ENCODE measurements around the gene ZPBP.
A peak's percentile ranks its signal among the peaks of the same experiment; 100 is the strongest.
"Not testable (repeated sequence)": the region's sequence is repeated elsewhere in the genome, so short reads cannot be mapped to it uniquely, and the experiment has no call there.

ZPBP gene

GRCh38 chr7:50095634-50096033, 2.6 kb upstream of the ZPBP start:
- Histone ChIP-seq H3K27me3 (ENCODE audit: insufficient read depth, low read length) (no peaks in the 10 kb centered on the region), H3K4me1 (ENCODE audit: insufficient read depth, low read length) (no peaks in the 10 kb centered on the region), H3K4me3 (ENCODE audit: low read length) (no peak overlapping the region), H3K9ac (ENCODE audit: low read depth, low read length) (no peak overlapping the region), H3K9me3 (ENCODE audit: insufficient read depth, low read depth, low read length) (no peaks in the 10 kb centered on the region), H3K36me3 (ENCODE audit: insufficient read depth, low read length) (no peaks in the 10 kb centered on the region), H3K27ac (ENCODE audit: low read depth, low read length) (no peak overlapping the region)
- WGBS: no CpG with 5 or more reads among the region's 1 CpG

DNA sequence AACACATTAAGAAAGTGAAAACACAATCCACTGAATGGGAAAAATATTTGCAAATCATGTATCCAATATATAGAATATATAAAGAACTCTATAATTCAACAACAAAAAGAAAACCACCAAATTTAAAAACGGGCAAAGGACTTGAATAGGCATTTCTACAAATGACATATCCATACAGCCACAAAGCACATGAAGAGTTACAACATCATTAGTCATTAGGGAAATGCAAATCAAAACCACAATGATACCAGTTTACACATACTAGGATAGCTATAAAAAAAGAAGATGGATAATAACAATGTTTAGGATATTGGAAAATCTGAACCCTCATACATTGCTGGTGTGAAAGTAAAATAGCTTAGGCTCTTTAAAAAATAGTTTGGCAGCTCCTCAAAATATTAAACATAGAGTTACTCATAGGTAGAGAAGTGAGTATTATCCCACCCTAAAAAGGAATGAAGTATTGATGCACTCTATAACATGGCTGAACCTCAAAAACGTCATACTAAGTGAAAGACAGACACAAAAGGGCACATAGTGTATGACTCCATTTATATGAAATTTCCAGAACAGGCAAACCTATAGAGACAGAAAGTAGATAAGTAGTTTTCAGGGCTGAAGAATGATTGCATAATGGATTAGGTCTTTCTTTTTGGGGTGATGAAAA, 4.5 kb downstream of the ZPBP start:
- no peaks in the 10 kb centered on the region for H3K27me3 ChIP-seq (ENCODE audit: insufficient read depth, low read length)
- no peaks in the 10 kb centered on the region for H3K36me3 ChIP-seq (ENCODE audit: insufficient read depth, low read length)
- H3K9ac ChIP-seq (ENCODE audit: low read depth, low read length): no peak overlapping the region
- H3K4me3 ChIP-seq (ENCODE audit: low read length): no peak overlapping the region
- WGBS: 0% methylated on average over 1 of the region's 2 CpGs
- H3K4me1 ChIP-seq (ENCODE audit: insufficient read depth, low read length): no peaks in the 10 kb centered on the region
- H3K27ac ChIP-seq (ENCODE audit: low read depth, low read length): no peak overlapping the region
- H3K9me3 ChIP-seq (ENCODE audit: insufficient read depth, low read depth, low read length): no peaks in the 10 kb centered on the region

GRCh38 chr7:50085344-50085743, 7.7 kb downstream of the ZPBP start:
- no peak overlapping the region for H3K9ac ChIP-seq (ENCODE audit: low read depth, low read length)
- H3K27me3 ChIP-seq (ENCODE audit: insufficient read depth, low read length): no peaks in the 10 kb centered on the region
- no peak overlapping the region for H3K27ac ChIP-seq (ENCODE audit: low read depth, low read length)
- H3K36me3 ChIP-seq (ENCODE audit: insufficient read depth, low read length): no peaks in the 10 kb centered on the region
- H3K4me1 ChIP-seq (ENCODE audit: insufficient read depth, low read length): no peaks in the 10 kb centered on the region
- WGBS: 69% methylated on average over 5 of the region's 5 CpGs
- no peak overlapping the region for H3K4me3 ChIP-seq (ENCODE audit: low read length)
- H3K9me3 ChIP-seq (ENCODE audit: insufficient read depth, low read depth, low read length): no peaks in the 10 kb centered on the region

GRCh38 chr7:50073093-50073492, 20.0 kb downstream of the ZPBP start:
- H3K9me3 ChIP-seq (ENCODE audit: insufficient read depth, low read depth, low read length): peaks cover 42% of the 10 kb centered on the region
- no peak overlapping the region for H3K4me3 ChIP-seq (ENCODE audit: low read length)
- H3K36me3 ChIP-seq (ENCODE audit: insufficient read depth, low read length): no peaks in the 10 kb centered on the region
- no peak overlapping the region for H3K9ac ChIP-seq (ENCODE audit: low read depth, low read length)
- H3K4me1 ChIP-seq (ENCODE audit: insufficient read depth, low read length): peaks cover 8% of the 10 kb centered on the region
- no peak overlapping the region for H3K27ac ChIP-seq (ENCODE audit: low read depth, low read length)
- no peaks in the 10 kb centered on the region for H3K27me3 ChIP-seq (ENCODE audit: insufficient read depth, low read length)

- Histone ChIP-seq H3K4me3 (ENCODE audit: low read length) (peak overlapping the region; percentile 31; the same call in 1 of the 2 replicates), H3K4me1 (ENCODE audit: insufficient read depth, low read length) (peaks cover 8% of the 10 kb centered on the region), H3K27me3 (ENCODE audit: insufficient read depth, low read length) (no peaks in the 10 kb centered on the region), H3K9ac (ENCODE audit: low read depth, low read length) (no peak overlapping the region), H3K9me3 (ENCODE audit: insufficient read depth, low read depth, low read length) (peaks cover 52% of the 10 kb centered on the region), H3K36me3 (ENCODE audit: insufficient read depth, low read length) (no peaks in the 10 kb centered on the region), H3K27ac (ENCODE audit: low read depth, low read length) (peak overlapping the region; percentile 27; the same call in 1 of the 2 replicates)
- WGBS: 91% methylated on average over 8 of the region's 8 CpGs
Observed at GRCh38 chr7:50069613-50070012, 23.4 kb downstream of the ZPBP start.

- no peaks in the 10 kb centered on the region for H3K36me3 ChIP-seq (ENCODE audit: insufficient read depth, low read length)
- 62% methylated on average over 6 of the region's 6 CpGs for WGBS
- peak overlapping the region; percentile 31; the same call in 1 of the 2 replicates for H3K4me3 ChIP-seq (ENCODE audit: low read length)
- peaks cover 52% of the 10 kb centered on the region for H3K9me3 ChIP-seq (ENCODE audit: insufficient read depth, low read depth, low read length)
- H3K9ac ChIP-seq (ENCODE audit: low read depth, low read length): no peak overlapping the region
- H3K27me3 ChIP-seq (ENCODE audit: insufficient read depth, low read length): no peaks in the 10 kb centered on the region
- peaks cover 8% of the 10 kb centered on the region for H3K4me1 ChIP-seq (ENCODE audit: insufficient read depth, low read length)
- H3K27ac ChIP-seq (ENCODE audit: low read depth, low read length): peak overlapping the region; percentile 57; the same call in 1 of the 2 replicates
Observed at GRCh38 chr7:50068850-50069551, 24.0 kb downstream of the ZPBP start.

- H3K27ac ChIP-seq (ENCODE audit: low read depth, low read length): no peak overlapping the region
- WGBS: 94% methylated on average over 2 of the region's 2 CpGs
- peaks cover 49% of the 10 kb centered on the region for H3K9me3 ChIP-seq (ENCODE audit: insufficient read depth, low read depth, low read length)
Observed at GRCh38 chr7:50068026-50068425, 25.0 kb downstream of the ZPBP start.

DNA sequence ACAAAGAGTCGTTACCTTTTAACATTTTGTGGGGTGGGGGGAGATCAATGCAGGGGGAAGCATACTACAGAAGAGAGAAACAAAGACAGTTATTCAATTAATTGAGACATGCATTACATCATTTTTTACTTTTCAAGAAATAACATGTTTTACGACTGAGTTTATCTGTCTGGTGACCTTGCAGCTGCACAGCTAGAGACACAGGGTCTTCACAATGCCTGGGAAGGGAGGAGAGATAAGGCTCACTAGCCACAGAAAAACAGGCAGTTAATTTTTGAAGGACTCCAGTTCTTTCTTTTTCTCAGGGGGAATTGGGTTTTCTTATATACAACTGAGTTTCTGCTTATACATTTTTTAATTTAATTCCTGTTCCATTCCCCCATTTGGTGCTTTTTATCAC, 30.1 kb downstream of the ZPBP start:
- no peaks in the 10 kb centered on the region for H3K27me3 ChIP-seq (ENCODE audit: insufficient read depth, low read length)
- H3K36me3 ChIP-seq (ENCODE audit: insufficient read depth, low read length): no peaks in the 10 kb centered on the region
- no peaks in the 10 kb centered on the region; the same call in 1 of the 2 replicates for H3K4me1 ChIP-seq (ENCODE audit: insufficient read depth, low read length)
- no peak overlapping the region for H3K9ac ChIP-seq (ENCODE audit: low read depth, low read length)
- H3K4me3 ChIP-seq (ENCODE audit: low read length): no peak overlapping the region
- 97% methylated on average over 2 of the region's 2 CpGs for WGBS
- no peak overlapping the region for H3K27ac ChIP-seq (ENCODE audit: low read depth, low read length)
- peaks cover 12% of the 10 kb centered on the region; the same call in 1 of the 2 replicates for H3K9me3 ChIP-seq (ENCODE audit: insufficient read depth, low read depth, low read length)

More at GRCh38 chr7:50068026-50068425, 25.0 kb downstream of the ZPBP start:
- no peaks in the 10 kb centered on the region for H3K36me3 ChIP-seq (ENCODE audit: insufficient read depth, low read length)
- no peaks in the 10 kb centered on the region for H3K27me3 ChIP-seq (ENCODE audit: insufficient read depth, low read length)
- no peak overlapping the region for H3K4me3 ChIP-seq (ENCODE audit: low read length)
- H3K9ac ChIP-seq (ENCODE audit: low read depth, low read length): no peak overlapping the region
- peaks cover 8% of the 10 kb centered on the region for H3K4me1 ChIP-seq (ENCODE audit: insufficient read depth, low read length)

GRCh38 chr7:50056131-50056530, 36.9 kb downstream of the ZPBP start:
- Histone ChIP-seq H3K4me1 (ENCODE audit: insufficient read depth, low read length) (no peaks in the 10 kb centered on the region), H3K9me3 (ENCODE audit: insufficient read depth, low read depth, low read length) (no peaks in the 10 kb centered on the region), H3K36me3 (ENCODE audit: insufficient read depth, low read length) (no peaks in the 10 kb centered on the region), H3K9ac (ENCODE audit: low read depth, low read length) (no peak overlapping the region), H3K27me3 (ENCODE audit: insufficient read depth, low read length) (no peaks in the 10 kb centered on the region), H3K4me3 (ENCODE audit: low read length) (no peak overlapping the region), H3K27ac (ENCODE audit: low read depth, low read length) (no peak overlapping the region)
- 92% methylated on average over 1 of the region's 1 CpG for WGBS

- 94% methylated on average over 4 of the region's 5 CpGs for WGBS
- Histone ChIP-seq H3K4me1 (ENCODE audit: insufficient read depth, low read length) (no peaks in the 10 kb centered on the region), H3K36me3 (ENCODE audit: insufficient read depth, low read length) (no peaks in the 10 kb centered on the region), H3K27ac (ENCODE audit: low read depth, low read length) (no peak overlapping the region), H3K9ac (ENCODE audit: low read depth, low read length) (no peak overlapping the region), H3K9me3 (ENCODE audit: insufficient read depth, low read depth, low read length) (no peaks in the 10 kb centered on the region; the same call in 1 of the 2 replicates), H3K27me3 (ENCODE audit: insufficient read depth, low read length) (no peaks in the 10 kb centered on the region), H3K4me3 (ENCODE audit: low read length) (no peak overlapping the region)
Observed at GRCh38 chr7:50047716-50048115, 45.3 kb downstream of the ZPBP start.

DNA sequence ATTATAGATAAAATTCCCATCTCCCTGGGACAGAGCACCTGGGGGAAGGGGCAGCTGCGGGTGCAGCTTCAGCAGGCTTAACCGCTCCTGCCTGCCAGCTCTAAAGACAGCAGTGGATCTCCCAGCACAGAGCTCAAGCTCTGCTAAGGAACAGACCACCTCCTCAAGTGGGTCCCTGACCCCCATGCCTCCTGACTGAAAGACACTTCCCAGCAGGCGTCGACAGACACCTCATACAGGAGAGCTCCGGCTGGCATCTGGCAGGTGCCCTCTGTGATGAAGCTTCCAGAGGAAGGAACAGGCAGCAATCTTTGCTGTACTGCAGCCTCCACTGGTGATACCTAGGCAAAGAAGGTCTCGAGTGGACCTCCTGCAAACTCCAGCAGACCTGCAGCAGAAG, 51.9 kb downstream of the ZPBP start:
- not testable (repeated sequence) for H3K27me3 ChIP-seq (ENCODE audit: insufficient read depth, low read length); H3K4me3 ChIP-seq (ENCODE audit: low read length); H3K27ac ChIP-seq (ENCODE audit: low read depth, low read length); H3K9ac ChIP-seq (ENCODE audit: low read depth, low read length); H3K4me1 ChIP-seq (ENCODE audit: insufficient read depth, low read length); H3K9me3 ChIP-seq (ENCODE audit: insufficient read depth, low read depth, low read length); H3K36me3 ChIP-seq (ENCODE audit: insufficient read depth, low read length)
- 80% methylated on average over 6 of the region's 6 CpGs for WGBS
